ENCODE results near the gene MTMR2.

- TF ChIP-seq EZH2 (IDR thresholded peaks at IDR 0.05) (no peak), EZH2phosphoT487 (IDR thresholded peaks at IDR 0.05) (no peak)
- TF ChIP-seq, protein P1, sequence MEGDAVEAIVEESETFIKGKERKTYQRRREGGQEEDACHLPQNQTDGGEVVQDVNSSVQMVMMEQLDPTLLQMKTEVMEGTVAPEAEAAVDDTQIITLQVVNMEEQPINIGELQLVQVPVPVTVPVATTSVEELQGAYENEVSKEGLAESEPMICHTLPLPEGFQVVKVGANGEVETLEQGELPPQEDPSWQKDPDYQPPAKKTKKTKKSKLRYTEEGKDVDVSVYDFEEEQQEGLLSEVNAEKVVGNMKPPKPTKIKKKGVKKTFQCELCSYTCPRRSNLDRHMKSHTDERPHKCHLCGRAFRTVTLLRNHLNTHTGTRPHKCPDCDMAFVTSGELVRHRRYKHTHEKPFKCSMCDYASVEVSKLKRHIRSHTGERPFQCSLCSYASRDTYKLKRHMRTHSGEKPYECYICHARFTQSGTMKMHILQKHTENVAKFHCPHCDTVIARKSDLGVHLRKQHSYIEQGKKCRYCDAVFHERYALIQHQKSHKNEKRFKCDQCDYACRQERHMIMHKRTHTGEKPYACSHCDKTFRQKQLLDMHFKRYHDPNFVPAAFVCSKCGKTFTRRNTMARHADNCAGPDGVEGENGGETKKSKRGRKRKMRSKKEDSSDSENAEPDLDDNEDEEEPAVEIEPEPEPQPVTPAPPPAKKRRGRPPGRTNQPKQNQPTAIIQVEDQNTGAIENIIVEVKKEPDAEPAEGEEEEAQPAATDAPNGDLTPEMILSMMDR (IDR thresholded peaks at IDR 0.05) = no peak
Observed at GRCh38 chr11:95795627-95796295, 128.1 kb downstream of the MTMR2 start.

Data from neural progenitor cell (in vitro differentiated cells).